Measurements from ENCODE around the gene RBM34.

Gene RBM34

DNA sequence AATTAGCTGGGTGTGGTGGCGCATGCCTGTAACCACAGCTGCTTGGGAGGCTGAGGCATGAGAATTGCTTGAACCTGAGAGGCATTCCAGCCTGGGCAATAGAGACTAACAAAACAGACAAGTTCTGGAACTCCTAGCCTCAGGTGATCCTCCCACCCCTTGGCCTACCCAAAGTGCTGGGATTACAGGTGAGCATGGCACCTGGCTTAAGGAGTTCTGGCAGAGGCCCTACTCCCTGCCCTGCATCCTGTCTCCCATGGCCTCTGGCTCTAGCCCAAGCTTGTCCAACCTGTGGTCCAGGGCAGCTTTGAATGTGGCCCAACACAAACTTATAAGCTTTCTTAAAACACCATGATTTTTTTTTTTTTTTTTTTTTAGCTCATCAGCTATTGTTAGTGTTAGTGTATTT lies 52.9 kb downstream of the RBM34 start:
- in situ Hi-C loops (cut with HindIII; ENCODE audit: low pct_ligation_motif_present, low sequenced_read_pairs), result no loop called here
- DNase-seq, result no peak
- peaks cover 42% of the 10 kb centered on the region for H3K36me3 ChIP-seq (replicated peaks)

DNA sequence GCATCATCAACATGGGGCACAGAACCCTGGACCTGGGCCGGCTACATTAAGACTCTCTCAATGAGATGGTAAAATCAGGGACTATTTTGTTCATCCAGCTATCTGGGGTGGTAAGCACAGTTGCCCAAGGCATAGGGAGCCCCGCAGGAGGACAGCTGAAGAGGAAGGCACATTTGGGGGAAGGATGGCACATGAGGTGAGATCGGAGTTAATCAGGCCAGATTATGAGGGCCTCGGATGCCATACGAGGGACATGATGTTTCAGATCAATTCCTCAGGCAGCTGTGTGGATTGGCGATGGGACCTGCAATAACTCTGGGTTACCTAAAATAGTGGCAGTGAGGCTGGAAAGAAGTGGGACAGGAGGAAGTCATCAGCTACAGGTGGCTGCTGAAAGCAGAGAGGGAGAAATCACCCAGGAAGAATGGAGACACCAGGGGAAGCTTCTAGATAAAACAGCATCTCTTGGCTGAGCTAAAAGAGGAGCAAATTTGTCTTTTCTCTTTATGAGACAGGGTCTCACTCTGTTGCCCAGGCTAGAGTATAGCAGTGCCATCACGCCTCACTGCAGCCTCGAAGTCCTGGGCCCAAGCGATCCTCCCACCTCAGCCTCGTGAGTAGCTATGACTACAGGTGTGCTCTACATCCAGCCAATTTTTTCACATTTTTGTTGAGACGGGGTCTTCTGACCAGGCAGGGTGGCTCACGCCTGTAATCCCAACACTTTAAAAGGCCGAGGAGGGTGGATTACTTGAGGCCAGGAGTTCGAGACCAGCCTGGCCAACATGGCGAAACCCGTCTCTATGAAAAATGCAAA lies 53.5 kb downstream of the RBM34 start:
- Histone ChIP-seq H3K27me3 (replicated peaks) (no peaks in the 10 kb centered on the region), H3K27ac (no peak overlapping the region), H3K4me3 (ENCODE audit: low read depth, low read length) (no peak overlapping the region), H3K36me3 (replicated peaks) (peaks cover 36% of the 10 kb centered on the region)
- TF ChIP-seq, protein P1, sequence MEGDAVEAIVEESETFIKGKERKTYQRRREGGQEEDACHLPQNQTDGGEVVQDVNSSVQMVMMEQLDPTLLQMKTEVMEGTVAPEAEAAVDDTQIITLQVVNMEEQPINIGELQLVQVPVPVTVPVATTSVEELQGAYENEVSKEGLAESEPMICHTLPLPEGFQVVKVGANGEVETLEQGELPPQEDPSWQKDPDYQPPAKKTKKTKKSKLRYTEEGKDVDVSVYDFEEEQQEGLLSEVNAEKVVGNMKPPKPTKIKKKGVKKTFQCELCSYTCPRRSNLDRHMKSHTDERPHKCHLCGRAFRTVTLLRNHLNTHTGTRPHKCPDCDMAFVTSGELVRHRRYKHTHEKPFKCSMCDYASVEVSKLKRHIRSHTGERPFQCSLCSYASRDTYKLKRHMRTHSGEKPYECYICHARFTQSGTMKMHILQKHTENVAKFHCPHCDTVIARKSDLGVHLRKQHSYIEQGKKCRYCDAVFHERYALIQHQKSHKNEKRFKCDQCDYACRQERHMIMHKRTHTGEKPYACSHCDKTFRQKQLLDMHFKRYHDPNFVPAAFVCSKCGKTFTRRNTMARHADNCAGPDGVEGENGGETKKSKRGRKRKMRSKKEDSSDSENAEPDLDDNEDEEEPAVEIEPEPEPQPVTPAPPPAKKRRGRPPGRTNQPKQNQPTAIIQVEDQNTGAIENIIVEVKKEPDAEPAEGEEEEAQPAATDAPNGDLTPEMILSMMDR (IDR thresholded peaks at IDR 0.05; ENCODE audit: low read depth, low read length, missing control alignments), result no peak
- in situ Hi-C loops (cut with HindIII; ENCODE audit: low pct_ligation_motif_present, low sequenced_read_pairs), result no loop called here
- no peak for DNase-seq

More for the DNA sequence above, 52.9 kb downstream of the RBM34 start:
- Histone ChIP-seq H3K27ac (no peak overlapping the region), H3K4me3 (ENCODE audit: low read depth, low read length) (no peak overlapping the region), H3K27me3 (replicated peaks) (no peaks in the 10 kb centered on the region)
- TF ChIP-seq, protein P1 (IDR thresholded peaks at IDR 0.05; ENCODE audit: low read depth, low read length, missing control alignments), result no peak

DNA sequence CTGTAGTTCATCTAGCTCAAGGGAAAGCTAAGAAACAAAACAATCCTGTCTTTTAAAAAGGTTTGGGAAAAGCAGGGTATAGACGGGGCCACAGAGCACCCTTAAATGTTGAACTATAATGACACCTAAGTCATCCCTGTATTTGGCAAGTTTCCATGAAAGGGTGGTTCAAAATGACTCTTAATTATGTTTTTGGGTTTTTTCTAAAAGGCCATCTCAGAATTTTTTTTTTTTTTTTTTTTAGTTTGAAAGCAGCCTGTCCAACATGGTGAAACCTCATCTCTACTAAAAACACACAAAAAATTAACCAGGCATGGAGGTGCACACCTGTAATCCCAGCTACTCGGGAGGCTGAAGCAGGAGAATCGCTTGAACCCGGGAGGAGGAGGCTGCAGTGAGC lies 54.6 kb downstream of the RBM34 start:
- Histone ChIP-seq H3K4me3 (ENCODE audit: low read depth, low read length) (no peak overlapping the region), H3K36me3 (replicated peaks) (peaks cover 29% of the 10 kb centered on the region), H3K27ac (no peak overlapping the region), H3K27me3 (replicated peaks) (no peaks in the 10 kb centered on the region)
- DNase-seq, result no peak
- TF ChIP-seq, protein P1 (IDR thresholded peaks at IDR 0.05; ENCODE audit: low read depth, low read length, missing control alignments), result no peak
- in situ Hi-C loops (cut with HindIII; ENCODE audit: low pct_ligation_motif_present, low sequenced_read_pairs), result no loop called here

DNA sequence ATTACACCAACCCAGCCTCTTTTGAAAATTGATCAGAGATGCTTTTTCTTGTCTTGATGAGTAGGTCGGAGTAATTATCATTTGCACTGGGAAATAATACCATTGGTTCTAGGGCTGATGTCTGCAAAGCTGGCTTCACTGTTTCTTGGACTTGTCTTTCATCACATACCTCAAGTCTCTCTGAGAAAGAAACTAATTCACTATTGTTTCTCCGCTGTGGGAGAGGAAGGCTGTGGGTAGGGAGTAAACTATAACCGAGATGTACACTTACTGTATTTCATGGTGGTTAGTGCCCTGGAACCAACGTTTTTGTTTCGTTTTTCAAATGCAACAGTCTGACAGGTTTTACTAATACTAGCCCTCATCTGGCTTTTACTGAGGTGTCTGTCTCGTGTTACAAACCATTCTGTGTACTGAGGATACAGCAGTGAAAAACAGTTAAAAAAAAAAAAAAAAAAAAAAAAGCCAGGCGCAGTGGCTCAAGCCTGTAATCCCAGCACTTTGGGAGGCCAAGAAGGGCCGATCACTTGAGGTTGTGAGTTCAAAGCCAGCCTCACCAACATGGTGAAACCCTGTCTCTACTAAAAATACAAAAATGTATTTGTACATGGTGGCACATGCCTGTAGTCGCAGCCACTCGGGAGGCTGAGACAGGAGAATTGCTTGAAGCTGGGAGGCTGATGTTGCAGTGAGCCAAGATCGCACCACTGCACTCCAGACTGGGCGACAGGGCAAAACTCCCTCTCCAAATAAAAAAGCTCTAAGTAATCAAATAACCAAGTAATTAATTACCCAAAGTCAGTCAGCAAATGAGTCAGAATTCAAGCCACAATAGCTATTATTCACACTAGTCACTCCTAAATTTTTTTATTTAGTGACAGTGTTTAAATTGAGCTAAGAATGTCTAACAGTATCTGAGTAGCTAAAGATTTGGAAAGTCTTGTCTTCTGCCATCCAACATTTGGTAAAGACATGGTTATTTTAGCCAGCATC lies 55.7 kb downstream of the RBM34 start:
- TF ChIP-seq, protein P1 (IDR thresholded peaks at IDR 0.05; ENCODE audit: low read depth, low read length, missing control alignments), result no peak
- Histone ChIP-seq H3K27ac (no peak overlapping the region), H3K4me3 (ENCODE audit: low read depth, low read length) (no peak overlapping the region), H3K27me3 (replicated peaks) (no peaks in the 10 kb centered on the region), H3K36me3 (replicated peaks) (peaks cover 18% of the 10 kb centered on the region)
- no peak for DNase-seq
- in situ Hi-C loops (cut with HindIII; ENCODE audit: low pct_ligation_motif_present, low sequenced_read_pairs), result no loop called here

DNA sequence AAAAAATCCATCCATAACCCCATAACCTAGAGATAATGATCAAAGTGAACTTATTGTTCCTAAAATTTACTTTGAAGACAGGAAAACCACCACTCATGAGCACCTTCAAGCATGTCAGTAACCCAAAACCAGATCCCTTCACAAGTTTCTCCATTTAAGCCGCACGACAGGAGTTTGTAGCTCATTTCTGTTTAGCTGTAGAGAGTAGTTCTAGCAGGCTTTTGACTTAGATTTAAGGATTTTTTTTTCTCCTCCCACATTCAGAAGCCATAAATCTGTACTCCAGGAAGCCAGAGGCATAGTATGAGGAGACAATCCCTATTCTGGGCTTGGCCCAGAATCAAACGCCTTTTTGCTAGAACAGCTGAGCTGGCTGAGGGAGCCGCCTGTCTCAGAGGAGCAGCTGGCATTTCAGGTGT lies 58.0 kb downstream of the RBM34 start:
- no peak for DNase-seq

More for the DNA sequence above, 58.0 kb downstream of the RBM34 start:
- in situ Hi-C loops (cut with HindIII; ENCODE audit: low pct_ligation_motif_present, low sequenced_read_pairs), result no loop called here
- Histone ChIP-seq H3K27ac (no peak overlapping the region), H3K4me3 (ENCODE audit: low read depth, low read length) (no peak overlapping the region), H3K36me3 (replicated peaks) (peaks cover 8% of the 10 kb centered on the region), H3K27me3 (replicated peaks) (no peaks in the 10 kb centered on the region)
- TF ChIP-seq, protein P1 (IDR thresholded peaks at IDR 0.05; ENCODE audit: low read depth, low read length, missing control alignments), result no peak
